GM23248 (cell line): ENCODE data around the gene CENPL. TPM values are rescaled to one million over a fixed set of nuclear protein-coding genes. Genes with fewer than 3 reads are reported as not detected.

Source experiments
- DNase-seq: peaks from one replicate; pipeline ENCODE4 v3.0.0-alpha.2; 2015
- H2AFZ ChIP-seq: fragments of 200-600 bp; sonication (generic); 2 replicates; pipeline ENCODE4 v1.6.1; 2016; ENCODE audit warnings: antibody characterized with exemption
- H3F3A ChIP-seq: fragments of 200-600 bp; sonication (generic); 2 replicates; pipeline ENCODE4 v1.6.1; 2016; ENCODE audit warnings: mild to moderate bottlenecking, antibody characterized with exemption, mixed run types; ENCODE audit not compliant: insufficient read depth
- H3K27ac ChIP-seq: fragments of 200-600 bp; sonication (generic); 2 replicates; pipeline ENCODE4 v1.5.1; 2016; ENCODE audit warnings: mild to moderate bottlenecking
- H3K27me3 ChIP-seq: fragments of 200-600 bp; sonication (generic); replicated peaks from 2 replicates; pipeline ENCODE4 v1.6.1; 2016; ENCODE audit warnings: mild to moderate bottlenecking; ENCODE audit not compliant: insufficient read depth
- H3K36me3 ChIP-seq: fragments of 200-600 bp; sonication (generic); 2 replicates; pipeline ENCODE4 v1.6.1; 2016; ENCODE audit warnings: low read depth, mild to moderate bottlenecking
- H3K4me1 ChIP-seq: fragments of 200-600 bp; sonication (generic); 2 replicates; pipeline ENCODE4 v1.6.1; 2016; ENCODE audit warnings: mild to moderate bottlenecking; ENCODE audit not compliant: insufficient read depth
- H3K4me2 ChIP-seq: fragments of 200-600 bp; sonication (generic); one replicate; pipeline ENCODE4 v1.6.1; 2016; ENCODE audit warnings: mild to moderate bottlenecking; ENCODE audit not compliant: unreplicated experiment
- H3K4me3 ChIP-seq: fragments of 200-600 bp; sonication (generic); 2 replicates; pipeline ENCODE4 v1.5.1; 2016; ENCODE audit warnings: mild to moderate bottlenecking
- H3K79me2 ChIP-seq: fragments of 200-600 bp; sonication (generic); 2 replicates; pipeline ENCODE4 v1.6.1; 2016; ENCODE audit warnings: mild to moderate bottlenecking; ENCODE audit not compliant: insufficient read depth
- H3K9ac ChIP-seq: fragments of 200-600 bp; sonication (generic); 2 replicates; pipeline ENCODE4 v1.6.1; 2016; ENCODE audit warnings: mild to moderate bottlenecking
- H3K9me2 ChIP-seq: fragments of 200-600 bp; sonication (generic); 2 replicates; pipeline ENCODE4 v1.6.1; 2016; ENCODE audit warnings: mixed run types, mild to moderate bottlenecking, moderate library complexity; ENCODE audit not compliant: insufficient read depth
- H3K9me3 ChIP-seq: fragments of 200-600 bp; sonication (generic); one replicate; pipeline ENCODE4 v1.6.1; 2017; ENCODE audit warnings: low read depth
- H4K20me1 ChIP-seq: fragments of 200-600 bp; sonication (generic); 2 replicates; pipeline ENCODE4 v1.6.0; 2016; ENCODE audit not compliant: insufficient read depth
- EZH2 ChIP-seq: fragments of 200-600 bp; sonication (generic); IDR thresholded peaks from 2 replicates; pipeline ENCODE4 v1.6.1; 2018; ENCODE audit warnings: antibody characterized with exemption, mild to moderate bottlenecking; ENCODE audit not compliant: insufficient read depth, poor library complexity, severe bottlenecking
- EZH2phosphoT487 ChIP-seq: fragments of 200-600 bp; sonication (generic); IDR thresholded peaks from 2 replicates; pipeline ENCODE4 v1.6.1; 2018; ENCODE audit warnings: antibody characterized with exemption, moderate library complexity, mild to moderate bottlenecking, low read depth; ENCODE audit not compliant: insufficient read depth
- WGBS, 2 experiments: methylation state at CpG; one replicate each; pipeline ENCODE4 v1.1.6; 2015 to 2017; ENCODE audit warnings: low lambda C conversion rate in 2 of 2, low coverage in 1 of 2; ENCODE audit errors: missing lambda C conversion rate in 2 of 2; 5-methylcytosine and 5-hydroxymethylcytosine counted together
- in situ Hi-C: fragments of 300-500 bp; cut with MboI; formaldehyde crosslinking; loops from 2 replicates; pipeline ENCODE4 v1.15.0; 2020
- polyA plus RNA-seq: library from polyadenylated mRNA; unstranded; fragments of >200 nt; fragmentation: Nextera tagmentation; extraction: Ambion mirVana; gene quantifications from 2 replicates; pipeline ENCODE4 v1.2.1, GENCODE V29; 2016
- total RNA-seq: library from RNA; depleted of rRNA; stranded (reverse); fragments of >200 nt; shearing (Covaris generic); gene quantifications from 2 replicates; pipeline ENCODE4 v1.2.3, GENCODE V29; 2014

CENPL gene
- total and polyA plus RNA-seq, 2 experiments from 2014 or later, result 10.4 to 14.9 TPM

GRCh38 chr1:173866413-173867115 is 41.9 kb upstream of the CENPL start:
- H4K20me1 ChIP-seq, result peaks cover 19% of the 10 kb centered on the region
- in situ Hi-C loops, result no loop called here
- H3F3A ChIP-seq, result peaks cover 74% of the 10 kb centered on the region
- H3K27ac ChIP-seq, result peak overlapping the region; percentile 85
- peak; percentile 34 for DNase-seq
- TF ChIP-seq EZH2 (no peak), EZH2phosphoT487 (no peak)
- H3K27me3 ChIP-seq, result no peaks in the 10 kb centered on the region
- H3K79me2 ChIP-seq, result peaks cover 37% of the 10 kb centered on the region
- no peaks in the 10 kb centered on the region for H3K9me2 ChIP-seq
- H3K36me3 ChIP-seq, result peaks cover 50% of the 10 kb centered on the region
- H3K4me2 ChIP-seq, result peak overlapping the region; percentile 98
- H3K4me1 ChIP-seq, result peaks cover 26% of the 10 kb centered on the region; the same call in 1 of the 2 replicates
- H3K9me3 ChIP-seq, result no peaks in the 10 kb centered on the region
- 22 to 25% methylated on average over 2 of the region's 2 CpGs for WGBS, 2 experiments
- H2AFZ ChIP-seq, result no peak overlapping the region
- H3K4me3 ChIP-seq, result peak overlapping the region; percentile 93
- peak overlapping the region; percentile 94 for H3K9ac ChIP-seq

DNA sequence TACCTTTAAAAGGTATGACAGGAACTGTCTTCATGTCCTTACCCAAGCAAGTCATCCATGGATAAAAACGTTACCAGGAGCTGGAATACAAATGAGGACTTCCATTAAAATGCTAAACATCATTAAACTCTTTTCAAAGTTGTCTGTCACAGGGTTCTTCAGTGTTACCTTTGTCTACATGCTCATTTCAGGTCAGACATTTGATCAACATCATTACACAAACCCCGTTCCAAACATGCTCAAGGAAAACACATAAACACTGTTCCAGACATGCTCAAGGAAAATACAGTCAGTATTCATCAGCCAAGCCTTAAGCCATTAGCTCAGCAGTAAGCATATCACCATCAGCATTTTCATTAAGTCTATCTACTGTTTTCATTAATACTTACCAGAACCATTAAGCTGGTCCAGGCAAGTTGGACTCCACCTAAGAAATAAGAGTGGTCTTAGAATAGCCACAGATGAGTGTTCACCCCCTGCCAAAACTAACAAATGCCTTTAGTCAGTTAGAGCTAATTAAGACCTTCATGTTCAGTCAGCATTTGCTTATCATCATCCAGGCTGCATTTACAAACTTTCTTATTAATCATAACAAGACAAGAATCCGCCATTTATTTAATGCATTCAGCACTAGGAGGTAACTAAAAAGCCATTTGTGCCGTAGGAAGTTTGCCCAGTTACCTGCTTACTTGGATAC is 40.9 kb upstream of the CENPL start:
- Histone ChIP-seq H3K9me3 (no peaks in the 10 kb centered on the region), H3K4me3 (peak overlapping the region; percentile 93), H3K4me1 (peaks cover 26% of the 10 kb centered on the region; the same call in 1 of the 2 replicates), H2AFZ (no peak overlapping the region), H3K4me2 (peak overlapping the region; percentile 98), H3F3A (peaks cover 81% of the 10 kb centered on the region), H4K20me1 (peaks cover 19% of the 10 kb centered on the region), H3K36me3 (peaks cover 48% of the 10 kb centered on the region), H3K27me3 (no peaks in the 10 kb centered on the region), H3K27ac (peak overlapping the region; percentile 85), H3K9me2 (no peaks in the 10 kb centered on the region), H3K79me2 (peaks cover 29% of the 10 kb centered on the region), H3K9ac (peak overlapping the region; percentile 94)
- DNase-seq, result peak; percentile 24
- in situ Hi-C loops, result no loop called here
- no peak for TF ChIP-seq EZH2phosphoT487
- TF ChIP-seq EZH2, result no peak
- 49 to 55% methylated on average over 4 of the region's 4 CpGs for WGBS, 2 experiments

DNA sequence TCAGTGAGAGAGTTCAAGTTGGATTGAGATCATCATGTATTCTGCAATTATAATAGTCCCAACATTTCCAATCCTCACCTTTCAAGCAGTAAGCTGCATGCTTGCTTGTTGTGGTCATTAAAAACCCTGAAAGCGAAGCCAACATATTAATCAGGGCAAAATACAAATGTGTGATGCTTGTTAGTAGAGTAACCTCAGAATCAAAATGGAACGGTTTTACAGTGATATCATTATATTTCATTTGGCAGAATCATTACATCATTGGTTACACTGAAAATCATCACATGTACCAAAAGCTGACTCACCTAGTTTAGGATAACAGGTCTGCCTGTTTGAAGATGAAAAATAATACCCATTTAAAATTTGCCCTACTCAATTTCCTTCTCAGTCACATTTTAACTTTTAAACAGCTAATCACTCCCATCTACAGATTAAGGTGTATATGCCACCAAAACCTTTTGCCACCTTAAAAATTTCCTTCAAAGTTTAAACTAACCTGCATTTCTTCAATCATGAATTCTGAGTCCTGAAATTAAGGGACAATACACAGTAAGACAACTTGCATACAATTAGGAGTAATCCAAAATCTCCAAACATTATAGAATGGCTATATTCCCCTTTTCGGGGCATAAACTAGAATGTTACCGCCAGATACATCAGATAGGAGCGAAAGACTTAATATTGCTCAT is 39.6 kb upstream of the CENPL start:
- H3K9me2 ChIP-seq, result no peaks in the 10 kb centered on the region
- DNase-seq, result peak; percentile 57
- 80 to 81% methylated on average over 5 of the region's 5 CpGs for WGBS, 2 experiments
- peaks cover 48% of the 10 kb centered on the region for H3K36me3 ChIP-seq
- H3K4me2 ChIP-seq, result peak overlapping the region; percentile 98
- no peaks in the 10 kb centered on the region for H3K27me3 ChIP-seq
- H2AFZ ChIP-seq, result no peak overlapping the region
- H4K20me1 ChIP-seq, result peaks cover 19% of the 10 kb centered on the region
- H3K4me3 ChIP-seq, result peak overlapping the region; percentile 93
- no peaks in the 10 kb centered on the region for H3K9me3 ChIP-seq
- peaks cover 29% of the 10 kb centered on the region for H3K79me2 ChIP-seq
- peaks cover 84% of the 10 kb centered on the region for H3F3A ChIP-seq
- H3K4me1 ChIP-seq, result peaks cover 22% of the 10 kb centered on the region; the same call in 1 of the 2 replicates
- H3K9ac ChIP-seq, result peak overlapping the region; percentile 94
- in situ Hi-C loops, result no loop called here
- H3K27ac ChIP-seq, result peak overlapping the region; percentile 85
- TF ChIP-seq EZH2phosphoT487, result no peak

GRCh38 chr1:173863224-173864161 is 38.8 kb upstream of the CENPL start:
- Histone ChIP-seq H4K20me1 (peaks cover 19% of the 10 kb centered on the region), H3K9me3 (no peaks in the 10 kb centered on the region), H2AFZ (no peak overlapping the region), H3K9me2 (no peaks in the 10 kb centered on the region), H3K27ac (peak overlapping the region; percentile 85), H3K79me2 (peaks cover 29% of the 10 kb centered on the region), H3K9ac (peak overlapping the region; percentile 94), H3K27me3 (no peaks in the 10 kb centered on the region), H3K36me3 (peaks cover 48% of the 10 kb centered on the region), H3K4me1 (peaks cover 16% of the 10 kb centered on the region; the same call in 1 of the 2 replicates), H3K4me3 (no peak overlapping the region; the same call in 1 of the 2 replicates), H3K4me2 (peak overlapping the region; percentile 4), H3F3A (peaks cover 77% of the 10 kb centered on the region)
- DNase-seq, result no peak
- TF ChIP-seq EZH2 (no peak), EZH2phosphoT487 (no peak)
- in situ Hi-C loops, result no loop called here
